Measurements from ENCODE around the gene TMEM128.
"Not testable (repeated sequence)": the region's sequence is repeated elsewhere in the genome, so short reads cannot be mapped to it uniquely, and the experiment has no call there.

The TMEM128 gene

GRCh38 chr4:4256799-4257198, 8.8 kb upstream of the TMEM128 start:
- DNase-seq (ENCODE audit: low read depth in 2 of 2, low spot score in 1 of 2) = no peak

GRCh38 chr4:4254666-4255065, 6.6 kb upstream of the TMEM128 start:
- DNase-seq (ENCODE audit: low read depth in 2 of 2, low spot score in 1 of 2) = no peak

DNA sequence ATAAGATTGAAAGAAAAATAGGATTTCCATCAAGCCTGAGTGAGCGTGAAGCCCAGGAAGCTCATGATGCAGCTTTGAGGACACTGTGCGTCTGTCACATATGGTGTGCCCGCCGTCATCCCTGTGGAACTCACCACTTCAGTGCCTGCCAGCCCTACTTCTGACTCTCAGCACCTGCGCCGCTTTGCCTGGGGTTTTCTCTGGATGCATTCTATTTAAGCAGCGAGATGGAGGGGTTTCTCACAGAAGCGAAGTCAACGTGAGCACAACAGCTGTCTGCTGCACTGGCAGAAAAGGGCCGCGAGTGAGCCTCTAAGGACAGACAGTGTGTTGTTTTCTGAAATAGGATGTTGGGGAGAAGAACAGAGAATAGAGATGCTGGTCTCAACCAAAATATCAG, 6.2 kb upstream of the TMEM128 start:
- no peak for DNase-seq (ENCODE audit: low read depth in 2 of 2, low spot score in 1 of 2)

DNA sequence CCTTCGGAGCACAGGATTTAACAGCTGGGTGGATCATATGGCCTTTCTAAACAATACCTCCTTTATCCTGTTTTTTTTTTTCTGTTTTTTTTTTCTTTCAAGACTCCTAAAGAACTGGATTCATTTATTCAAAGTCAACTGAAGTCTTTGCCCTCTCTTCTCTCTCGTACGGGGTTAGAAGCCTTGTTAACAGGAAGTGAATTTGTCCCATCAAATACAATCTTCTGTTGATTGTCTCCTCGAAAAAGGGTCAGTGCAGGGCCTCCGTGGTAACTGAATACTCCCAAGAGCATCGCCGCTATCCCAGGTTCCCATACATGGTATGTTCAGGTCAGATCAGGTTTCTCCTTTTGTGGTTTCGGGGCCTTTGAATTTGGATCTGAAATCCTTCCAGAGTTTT, 1.8 kb upstream of the TMEM128 start:
- DNase-seq (ENCODE audit: low read depth in 2 of 2, low spot score in 1 of 2) = no peak

- not testable (repeated sequence) for DNase-seq (ENCODE audit: low read depth in 2 of 2, low spot score in 1 of 2)
These were observed 1.3 kb upstream of the TMEM128 start for GRCh38 chr4:4249342-4249741.

DNA sequence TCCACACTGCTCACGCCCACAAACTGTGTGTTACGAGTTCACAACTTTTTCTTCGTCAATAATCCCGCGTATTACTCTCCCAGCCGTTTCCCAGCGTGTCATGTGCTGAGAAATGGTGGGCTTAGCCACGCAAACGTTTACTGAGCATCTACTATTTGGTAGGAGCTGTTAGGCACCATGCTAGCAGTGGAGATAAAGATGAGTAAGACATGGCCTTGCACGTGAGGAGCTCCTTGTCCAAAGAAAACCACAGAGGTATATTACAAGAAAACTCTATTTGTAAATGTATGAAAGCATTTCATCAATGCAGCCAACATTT, 821 bp upstream of the TMEM128 start:
- no peak for DNase-seq (ENCODE audit: low read depth in 2 of 2, low spot score in 1 of 2)

DNA sequence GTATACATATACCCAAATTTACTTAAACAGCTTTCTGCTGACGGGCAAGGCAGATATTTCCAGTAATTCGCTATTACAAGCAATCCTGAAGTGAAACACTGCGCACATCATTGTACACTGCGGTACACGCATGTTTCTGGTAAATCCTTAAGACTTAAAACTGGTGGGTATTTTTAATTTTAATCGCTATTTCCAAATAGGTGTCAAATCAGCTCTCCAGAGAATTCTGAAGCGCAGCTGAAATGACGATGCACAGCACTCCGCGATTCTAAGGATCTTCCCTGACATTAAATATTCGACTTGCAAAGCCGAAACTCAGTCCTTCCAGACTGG, 361 bp downstream of the TMEM128 start:
- DNase-seq (ENCODE audit: low read depth in 2 of 2, low spot score in 1 of 2) = no peak

DNA sequence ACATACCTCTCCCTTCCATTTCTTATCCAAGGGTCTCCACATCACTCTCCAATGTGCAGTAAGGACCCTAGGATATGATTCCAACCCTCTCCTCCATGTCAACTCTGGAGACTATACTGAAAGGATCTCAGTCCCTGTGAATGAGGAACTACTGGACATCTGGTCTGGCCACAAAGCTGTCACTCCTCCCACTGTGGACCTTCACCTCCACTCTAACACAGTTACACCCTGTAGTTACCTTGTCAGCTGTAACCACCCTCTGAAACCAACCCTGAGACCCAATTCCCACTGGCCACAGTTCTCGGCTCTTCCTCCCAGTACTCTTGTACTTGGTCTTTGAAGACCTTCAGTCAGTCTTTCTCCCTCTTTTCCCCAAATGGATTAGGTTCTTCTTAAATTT, 2.9 kb downstream of the TMEM128 start:
- DNase-seq (ENCODE audit: low read depth in 2 of 2, low spot score in 1 of 2) = no peak

DNA sequence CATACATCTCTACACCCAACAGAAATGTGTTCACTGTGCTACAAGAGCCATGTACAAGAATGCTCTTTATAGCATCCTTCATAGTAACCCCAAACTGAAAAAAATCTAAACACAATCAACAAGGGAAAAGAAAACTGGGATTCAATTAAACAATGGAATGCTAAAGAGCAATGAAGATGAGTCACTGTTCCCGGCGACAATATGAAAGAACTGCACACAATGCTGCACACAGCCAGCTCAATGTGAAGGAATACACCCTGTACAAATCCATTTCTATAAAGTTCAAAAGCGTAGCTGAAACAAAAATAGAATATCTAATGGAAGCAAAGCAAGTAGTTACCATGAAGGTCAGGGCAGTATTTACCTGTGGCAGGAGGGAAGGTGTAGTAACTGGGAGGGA, 8.5 kb downstream of the TMEM128 start:
- not testable (repeated sequence) for DNase-seq (ENCODE audit: low read depth in 2 of 2, low spot score in 1 of 2)

DNA sequence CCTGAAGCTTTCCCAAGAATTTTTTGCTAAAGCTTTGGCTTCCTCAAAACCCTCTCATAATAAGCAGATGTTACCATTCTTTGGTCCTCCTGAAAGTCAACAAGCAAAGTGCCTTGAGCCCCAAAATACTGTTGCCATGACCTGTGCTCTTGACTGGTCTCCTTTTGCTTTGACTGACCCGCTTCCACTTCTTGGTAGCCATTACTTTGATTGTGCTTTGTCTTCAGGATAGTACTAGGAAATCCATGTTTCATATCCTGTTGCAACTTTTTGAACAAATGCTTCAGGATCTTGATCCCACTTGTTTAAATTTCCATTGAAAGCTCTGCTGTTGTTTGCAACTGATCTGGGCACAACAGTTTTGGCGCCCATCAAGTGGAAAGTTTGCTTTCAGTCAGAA, 14.4 kb downstream of the TMEM128 start:
- DNase-seq (ENCODE audit: low read depth in 2 of 2, low spot score in 1 of 2) = no peak

- no peak for DNase-seq (ENCODE audit: low read depth in 2 of 2, low spot score in 1 of 2)
These were observed 19.7 kb downstream of the TMEM128 start for GRCh38 chr4:4228356-4228668.

DNA sequence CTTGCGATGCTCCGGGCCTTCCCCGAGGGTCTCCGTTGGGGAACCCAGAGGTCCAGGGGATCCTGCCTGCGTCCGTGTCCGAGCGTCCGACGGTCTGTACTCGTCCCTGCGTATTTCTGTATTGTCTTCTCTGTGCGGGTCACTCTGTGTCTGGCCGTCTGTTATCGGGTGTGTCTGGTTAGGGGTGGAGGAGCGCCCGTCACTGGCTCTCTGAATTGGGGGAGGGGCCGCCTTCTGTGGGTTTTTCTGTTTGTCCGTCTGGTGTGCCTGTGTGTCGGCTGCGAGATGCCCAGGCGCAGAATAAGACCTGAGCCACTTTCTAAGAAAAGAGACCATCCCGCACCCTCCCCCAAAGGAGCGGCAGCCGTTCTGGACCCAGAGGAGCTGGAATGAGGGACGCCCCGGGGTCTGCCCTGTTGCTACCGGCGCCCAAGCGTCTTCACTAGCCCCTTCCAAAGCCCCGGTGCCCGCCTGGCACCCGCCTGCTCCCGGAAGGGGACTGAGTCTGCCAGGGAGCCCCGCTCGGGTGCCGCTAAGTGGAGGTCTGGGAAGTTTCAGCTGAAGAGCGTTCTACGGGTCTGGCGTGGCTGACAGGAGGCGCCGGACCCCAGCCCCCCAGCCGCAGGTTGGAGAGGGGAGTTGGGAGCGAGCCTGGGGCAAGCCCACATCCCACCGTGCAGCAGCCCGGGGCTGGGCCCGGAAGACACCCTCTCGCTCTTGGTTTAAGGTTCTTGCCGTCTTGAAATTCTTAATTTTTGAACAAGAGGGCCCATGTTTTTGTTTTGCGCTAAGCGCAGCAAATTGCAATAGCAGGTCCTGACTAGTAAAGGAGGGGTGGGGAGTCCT, 20.3 kb downstream of the TMEM128 start:
- no peak for DNase-seq (ENCODE audit: low read depth in 2 of 2, low spot score in 1 of 2)

GRCh38 chr4:4226606-4227438, 21.2 kb downstream of the TMEM128 start, which contains the start of gene OTOP1:
Gene OTOP1, minus strand, starts transcription at chr4:4226929. Its CDS starts 65 bp downstream, at chr4:4226864.
- DNase-seq (ENCODE audit: low read depth in 2 of 2, low spot score in 1 of 2) = no peak

- no peak for DNase-seq (ENCODE audit: low read depth in 2 of 2, low spot score in 1 of 2)
These were observed 22.0 kb downstream of the TMEM128 start for GRCh38 chr4:4225915-4226605.

DNA sequence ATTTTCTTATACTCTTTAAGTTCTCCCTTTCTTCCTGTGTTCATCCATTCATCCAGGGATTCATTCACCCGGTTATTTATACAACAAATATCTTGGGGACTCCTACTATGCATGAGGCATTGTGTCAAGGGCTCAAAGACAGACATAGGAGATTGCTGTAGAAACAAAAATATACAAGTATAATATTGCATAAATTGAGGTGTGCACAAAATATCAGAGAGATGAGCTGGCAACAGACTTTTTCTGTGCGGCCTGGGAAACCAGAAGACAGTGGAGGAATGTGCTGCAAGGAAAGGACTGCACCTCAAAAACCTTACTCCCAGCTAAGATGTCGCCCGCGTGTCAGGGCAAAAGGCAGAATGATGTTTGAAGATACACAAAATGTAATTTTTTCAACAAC, 30.9 kb downstream of the TMEM128 start:
- DNase-seq (ENCODE audit: low read depth in 2 of 2, low spot score in 1 of 2) = no peak

DNA sequence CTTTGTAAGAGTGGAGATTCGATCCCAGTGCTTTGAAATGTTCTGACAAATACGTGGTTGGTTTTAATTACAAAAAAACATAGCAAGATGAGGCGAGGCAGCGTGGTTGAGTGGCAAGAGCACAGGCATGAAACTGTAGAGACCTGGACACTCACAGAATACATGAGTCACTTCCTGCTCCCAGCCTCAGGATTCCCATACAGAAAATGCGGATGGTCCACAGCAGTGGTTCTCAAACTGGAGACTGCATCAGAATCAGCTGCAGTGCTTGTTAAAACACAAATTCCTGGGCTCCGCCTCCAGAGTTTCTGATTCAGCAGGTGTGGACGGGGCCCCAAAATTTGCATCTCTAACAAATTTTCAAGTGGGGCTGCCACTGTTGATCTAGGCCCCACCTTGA, 31.4 kb downstream of the TMEM128 start:
- no peak for DNase-seq (ENCODE audit: low read depth in 2 of 2, low spot score in 1 of 2)

GRCh38 chr4:4213674-4214073, 34.3 kb downstream of the TMEM128 start:
- DNase-seq (ENCODE audit: low read depth in 2 of 2, low spot score in 1 of 2) = not testable (repeated sequence)

- no peak for DNase-seq (ENCODE audit: low read depth in 2 of 2, low spot score in 1 of 2)
These were observed 41.8 kb downstream of the TMEM128 start for GRCh38 chr4:4206204-4206603.

- DNase-seq (ENCODE audit: low read depth in 2 of 2, low spot score in 1 of 2) = no peak
These were observed 43.6 kb downstream of the TMEM128 start for GRCh38 chr4:4204401-4204745.

GRCh38 chr4:4203688-4204400, 44.2 kb downstream of the TMEM128 start:
- DNase-seq (ENCODE audit: low read depth in 2 of 2, low spot score in 1 of 2) = no peak

DNA sequence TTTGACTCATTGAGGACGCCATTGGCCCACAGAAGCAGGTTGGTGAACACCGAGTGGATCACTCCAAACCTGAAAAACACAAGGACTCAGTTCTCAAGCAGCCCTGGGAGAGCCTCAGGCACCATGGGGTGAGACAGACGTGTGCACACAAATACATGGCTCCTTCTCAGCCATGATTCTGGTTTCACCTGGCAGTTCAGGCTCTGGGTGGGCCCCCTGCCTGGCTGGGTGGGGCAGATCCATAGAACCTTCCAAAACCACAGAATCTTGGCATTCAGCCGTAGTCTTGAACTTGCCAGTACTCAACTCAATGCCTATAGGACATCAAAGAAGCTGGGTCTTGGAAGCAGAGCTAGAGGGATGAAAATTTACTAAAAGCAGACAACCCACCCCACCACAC, 45.5 kb downstream of the TMEM128 start:
- no peak for DNase-seq (ENCODE audit: low read depth in 2 of 2, low spot score in 1 of 2)

DNA sequence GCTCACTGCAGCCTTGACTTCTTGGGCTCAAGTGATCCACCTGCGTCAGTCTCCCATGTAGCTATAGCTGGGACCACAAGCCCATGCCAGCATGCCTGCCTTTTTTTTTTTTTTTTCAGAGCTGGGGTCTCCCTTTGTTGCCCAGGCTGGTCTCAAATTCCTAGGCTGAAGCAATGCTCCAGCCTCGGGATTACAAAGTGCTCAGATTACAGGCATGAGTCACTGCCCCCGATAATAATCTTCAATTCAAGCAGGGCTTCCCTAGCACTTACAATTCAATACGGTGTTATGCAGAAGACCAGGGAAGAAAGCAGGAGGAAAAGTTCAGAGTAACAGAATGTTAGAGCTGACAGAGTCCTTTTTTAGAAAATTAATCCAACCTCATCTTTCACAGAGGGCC, 47.4 kb downstream of the TMEM128 start:
- no peak for DNase-seq (ENCODE audit: low read depth in 2 of 2, low spot score in 1 of 2)

Data from stimulated activated CD8-positive, alpha-beta memory T cell treated with anti-CD3 and anti-CD28 coated beads, Interleukin-4, amount 100 ng/mL, for 1 hour (primary cell).